K562 (cell line): ENCODE results near the gene ING5.

ENCODE experiments used
- CBFA2T3 ChIP-seq: fragments of 450-650 bp; IDR thresholded peaks from 2 replicates; pipeline ENCODE4 v1.6.1; 2017
- EP300 ChIP-seq: IDR thresholded peaks from 2 replicates; pipeline ENCODE4 v1.6.1; 2012; ENCODE audit warnings: low read length, improper control_type of control experiment
- FOXA3 ChIP-seq, 2 experiments: fragments of 450-650 bp in 1 of 2; sonication (generic) in 1 of 2; formaldehyde crosslinking; IDR thresholded peaks in 1 of 2; conservative IDR thresholded peaks in 1 of 2; 2 replicates each; pipeline versions ENCODE4 v1.4.0 to v1.8.0; 2020 to 2022; ENCODE audit warnings: mild to moderate bottlenecking in 2 of 2, missing genetic modification reagents in 1 of 2
- HDAC2 ChIP-seq: fragments of 450-650 bp; IDR thresholded peaks from 2 replicates; pipeline ENCODE4 v1.6.1; 2016; ENCODE audit warnings: mild to moderate bottlenecking
- NONO ChIP-seq, 2 experiments: fragments of 200-400 bp in 1 of 2; fragments of 450-650 bp in 1 of 2; formaldehyde crosslinking in 1 of 2; IDR thresholded peaks; 2 replicates each; pipeline ENCODE4 v1.6.1; 2017; ENCODE audit warnings: low read depth in 2 of 2, mild to moderate bottlenecking in 2 of 2, moderate library complexity in 2 of 2, low read length in 1 of 2
- YY1 ChIP-seq, 3 experiments: IDR thresholded peaks; 2 replicates each; pipeline ENCODE4 v1.6.1; 2011; ENCODE audit warnings: low read length in 2 of 3, mild to moderate bottlenecking in 2 of 3, moderate library complexity in 2 of 3, borderline replicate concordance in 1 of 3, control low read depth in 1 of 3, low read depth in 1 of 3; ENCODE audit not compliant: insufficient read depth in 3 of 3, insufficient replicate concordance in 2 of 3, control insufficient read depth in 1 of 3, insufficient read length in 1 of 3; ENCODE audit errors: extremely low read depth in 1 of 3
- TF ChIP-seq, protein P1 (sequence below): sonication (generic); formaldehyde crosslinking; IDR thresholded peaks from 2 replicates; pipeline ENCODE4 v1.8.0; 2022; ENCODE audit warnings: mild to moderate bottlenecking, low read depth, missing genetic modification reagents
- TF ChIP-seq, protein P2 (sequence below): sonication (generic); formaldehyde crosslinking; IDR thresholded peaks from 2 replicates; pipeline ENCODE4 v1.8.0; 2022; ENCODE audit warnings: missing genetic modification reagents, mild to moderate bottlenecking, moderate library complexity, borderline replicate concordance
- TF ChIP-seq, protein P3 (sequence below), 3 experiments: IDR thresholded peaks in 2 of 3; conservative IDR thresholded peaks in 1 of 3; 2 replicates each; pipeline ENCODE4 v1.5.1; 2011 to 2012; ENCODE audit warnings: low read length in 3 of 3, mild to moderate bottlenecking in 3 of 3, control low read depth in 2 of 3, improper control_type of control experiment in 1 of 3, inconsistent platforms in 1 of 3, low read depth in 1 of 3, mixed read lengths in 1 of 3, moderate library complexity in 1 of 3; ENCODE audit not compliant: insufficient read depth in 2 of 3

DNA sequence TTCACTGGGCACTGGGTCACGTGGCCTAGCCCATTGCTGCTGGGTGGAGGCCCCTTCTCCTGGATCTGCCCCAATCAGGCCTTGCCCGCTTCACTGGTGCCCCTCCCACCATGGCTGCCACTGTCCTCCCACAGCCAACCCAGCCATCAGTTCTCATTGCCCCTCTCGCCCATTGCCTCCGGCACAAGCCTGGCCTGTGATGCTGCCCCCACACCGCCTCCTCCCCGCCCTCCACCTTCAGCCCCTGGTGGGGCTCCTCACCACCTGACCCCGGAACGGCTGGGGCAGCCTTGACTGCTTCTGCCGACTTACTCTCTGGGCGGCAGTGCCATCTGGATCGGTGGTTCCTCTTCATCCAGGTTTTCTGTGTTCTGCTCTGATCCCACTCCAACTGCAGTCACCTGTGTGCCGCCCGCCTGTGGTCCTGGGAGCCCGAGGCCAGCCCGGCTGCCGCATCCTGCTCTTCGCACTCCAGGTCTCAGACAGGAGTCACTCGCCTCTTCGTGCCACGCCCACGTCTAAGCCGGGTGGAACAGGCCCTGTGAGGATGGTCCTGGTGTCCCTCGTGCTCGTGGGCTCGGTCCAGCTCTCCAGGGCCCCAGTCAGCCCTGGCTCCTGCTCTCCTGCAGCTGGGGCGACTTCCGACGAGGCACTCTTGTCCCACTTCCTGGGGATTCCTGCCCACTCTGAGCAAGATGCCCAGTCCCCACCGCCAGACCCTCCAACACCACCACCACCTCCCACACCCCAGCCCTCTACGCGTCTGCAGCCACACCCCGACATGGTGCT lies 46.8 kb downstream of the ING5 start:
- TF ChIP-seq, protein P1, sequence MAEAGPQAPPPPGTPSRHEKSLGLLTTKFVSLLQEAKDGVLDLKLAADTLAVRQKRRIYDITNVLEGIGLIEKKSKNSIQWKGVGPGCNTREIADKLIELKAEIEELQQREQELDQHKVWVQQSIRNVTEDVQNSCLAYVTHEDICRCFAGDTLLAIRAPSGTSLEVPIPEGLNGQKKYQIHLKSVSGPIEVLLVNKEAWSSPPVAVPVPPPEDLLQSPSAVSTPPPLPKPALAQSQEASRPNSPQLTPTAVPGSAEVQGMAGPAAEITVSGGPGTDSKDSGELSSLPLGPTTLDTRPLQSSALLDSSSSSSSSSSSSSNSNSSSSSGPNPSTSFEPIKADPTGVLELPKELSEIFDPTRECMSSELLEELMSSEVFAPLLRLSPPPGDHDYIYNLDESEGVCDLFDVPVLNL (CRISPR knock-in tag), result no peak
- no peak for TF ChIP-seq HDAC2
- TF ChIP-seq, protein P2, sequence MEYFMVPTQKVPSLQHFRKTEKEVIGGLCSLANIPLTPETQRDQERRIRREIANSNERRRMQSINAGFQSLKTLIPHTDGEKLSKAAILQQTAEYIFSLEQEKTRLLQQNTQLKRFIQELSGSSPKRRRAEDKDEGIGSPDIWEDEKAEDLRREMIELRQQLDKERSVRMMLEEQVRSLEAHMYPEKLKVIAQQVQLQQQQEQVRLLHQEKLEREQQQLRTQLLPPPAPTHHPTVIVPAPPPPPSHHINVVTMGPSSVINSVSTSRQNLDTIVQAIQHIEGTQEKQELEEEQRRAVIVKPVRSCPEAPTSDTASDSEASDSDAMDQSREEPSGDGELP (CRISPR knock-in tag), result no peak
- TF ChIP-seq YY1 (IDR thresholded peaks at IDR 0.05; ENCODE audit: borderline replicate concordance in 1 of 3, control insufficient read depth in 1 of 3, extremely low read depth in 1 of 3, insufficient read depth in 3 of 3, insufficient read length in 1 of 3, insufficient replicate concordance in 2 of 3, low read depth in 1 of 3, low read length in 2 of 3), result no peak
- TF ChIP-seq NONO (IDR thresholded peaks at IDR 0.05; ENCODE audit: low read depth in 2 of 2, low read length in 1 of 2), result no peak
- no peak for TF ChIP-seq EP300
- TF ChIP-seq, protein P3, sequence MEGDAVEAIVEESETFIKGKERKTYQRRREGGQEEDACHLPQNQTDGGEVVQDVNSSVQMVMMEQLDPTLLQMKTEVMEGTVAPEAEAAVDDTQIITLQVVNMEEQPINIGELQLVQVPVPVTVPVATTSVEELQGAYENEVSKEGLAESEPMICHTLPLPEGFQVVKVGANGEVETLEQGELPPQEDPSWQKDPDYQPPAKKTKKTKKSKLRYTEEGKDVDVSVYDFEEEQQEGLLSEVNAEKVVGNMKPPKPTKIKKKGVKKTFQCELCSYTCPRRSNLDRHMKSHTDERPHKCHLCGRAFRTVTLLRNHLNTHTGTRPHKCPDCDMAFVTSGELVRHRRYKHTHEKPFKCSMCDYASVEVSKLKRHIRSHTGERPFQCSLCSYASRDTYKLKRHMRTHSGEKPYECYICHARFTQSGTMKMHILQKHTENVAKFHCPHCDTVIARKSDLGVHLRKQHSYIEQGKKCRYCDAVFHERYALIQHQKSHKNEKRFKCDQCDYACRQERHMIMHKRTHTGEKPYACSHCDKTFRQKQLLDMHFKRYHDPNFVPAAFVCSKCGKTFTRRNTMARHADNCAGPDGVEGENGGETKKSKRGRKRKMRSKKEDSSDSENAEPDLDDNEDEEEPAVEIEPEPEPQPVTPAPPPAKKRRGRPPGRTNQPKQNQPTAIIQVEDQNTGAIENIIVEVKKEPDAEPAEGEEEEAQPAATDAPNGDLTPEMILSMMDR (IDR thresholded peaks at IDR 0.05 in 2 of 3, conservative IDR thresholded peaks at IDR 0.05 in 1 of 3; ENCODE audit: insufficient read depth in 2 of 3, low read depth in 1 of 3, low read length in 3 of 3), result no peak
- TF ChIP-seq FOXA3 (CRISPR knock-in tag; conservative IDR thresholded peaks at IDR 0.05 in 1 of 2, IDR thresholded peaks at IDR 0.05 in 1 of 2), result no peak
- TF ChIP-seq CBFA2T3, result no peak
